ENCODE data around the gene HOTAIR.

Gene HOTAIR

DNA sequence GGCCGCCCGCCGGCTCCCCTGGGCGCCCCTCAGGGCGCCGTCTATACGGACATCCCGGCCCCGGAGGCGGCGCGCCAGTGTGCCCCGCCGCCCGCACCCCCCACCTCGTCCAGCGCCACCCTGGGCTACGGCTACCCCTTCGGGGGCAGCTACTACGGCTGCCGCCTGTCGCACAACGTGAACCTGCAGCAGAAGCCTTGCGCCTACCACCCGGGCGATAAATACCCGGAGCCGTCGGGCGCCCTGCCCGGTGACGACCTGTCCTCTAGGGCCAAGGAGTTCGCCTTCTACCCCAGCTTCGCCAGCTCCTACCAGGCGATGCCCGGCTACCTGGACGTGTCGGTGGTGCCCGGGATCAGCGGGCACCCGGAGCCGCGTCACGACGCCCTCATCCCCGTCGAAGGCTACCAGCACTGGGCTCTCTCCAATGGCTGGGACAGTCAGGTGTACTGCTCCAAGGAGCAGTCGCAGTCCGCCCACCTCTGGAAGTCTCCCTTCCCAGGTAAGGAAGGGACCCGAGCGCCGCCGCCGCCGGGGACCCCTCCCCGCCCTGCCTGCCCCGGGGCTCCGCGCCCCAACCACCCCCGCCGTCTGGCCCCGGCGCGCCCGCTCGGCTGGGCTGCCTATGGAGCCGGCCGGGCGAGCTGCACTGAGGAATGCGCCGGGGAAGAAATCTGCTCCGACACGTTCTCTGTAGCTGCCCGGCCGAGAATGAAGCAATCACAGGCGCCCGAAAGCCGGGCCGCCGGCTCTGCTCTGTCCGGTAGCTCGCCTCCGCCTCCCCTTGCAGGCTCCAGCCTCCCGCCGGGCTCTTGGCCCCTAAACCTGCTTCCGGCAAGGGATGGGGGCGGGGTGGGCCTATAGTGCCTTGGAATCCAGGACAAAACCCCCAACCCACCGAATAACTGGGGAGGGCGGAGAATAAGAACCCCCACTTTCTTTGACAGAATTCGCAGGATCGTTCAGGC lies 35.3 kb downstream of the HOTAIR start:
- no peak for DNase-seq

DNA sequence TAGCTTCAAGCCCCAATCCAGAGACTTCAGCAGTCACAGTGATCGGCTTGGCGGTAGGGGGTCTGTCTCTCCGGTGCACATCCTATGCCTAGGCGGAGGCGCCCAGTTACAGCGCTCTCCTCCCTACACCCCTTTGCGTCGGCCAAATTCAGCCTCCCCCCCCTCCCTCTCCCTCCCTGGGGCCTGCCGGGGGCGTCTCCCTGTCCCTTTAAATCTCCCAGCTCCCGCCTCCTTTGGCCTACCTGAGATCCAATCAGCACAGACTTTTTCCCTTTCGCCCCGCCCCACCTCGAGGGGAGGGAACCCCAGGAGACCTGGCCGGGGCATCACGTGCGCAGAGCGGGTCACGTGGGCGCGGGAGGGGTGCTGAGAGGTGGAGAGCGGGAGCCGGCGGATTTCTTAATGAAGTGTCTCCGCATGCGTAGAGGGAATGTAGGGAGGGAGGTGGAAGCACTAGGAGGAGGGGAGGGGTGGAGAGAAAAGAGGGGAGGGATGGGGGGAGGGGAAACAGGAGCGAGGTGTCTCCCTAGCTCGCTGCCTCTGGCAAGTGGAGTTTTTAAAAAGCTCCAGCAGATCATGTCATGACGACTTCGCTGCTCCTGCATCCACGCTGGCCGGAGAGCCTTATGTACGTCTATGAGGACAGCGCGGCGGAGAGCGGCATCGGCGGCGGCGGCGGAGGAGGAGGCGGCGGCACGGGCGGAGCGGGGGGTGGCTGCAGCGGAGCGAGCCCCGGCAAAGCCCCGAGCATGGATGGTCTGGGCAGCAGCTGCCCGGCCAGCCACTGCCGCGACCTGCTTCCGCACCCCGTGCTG lies 36.2 kb downstream of the HOTAIR start, which contains the start of gene HOXC13:
Gene HOXC13, plus strand, starts transcription at position 506 of the 815 bp plus-strand sequence. Its CDS starts 76 bp downstream, at position 582.
- no peak for DNase-seq

DNA sequence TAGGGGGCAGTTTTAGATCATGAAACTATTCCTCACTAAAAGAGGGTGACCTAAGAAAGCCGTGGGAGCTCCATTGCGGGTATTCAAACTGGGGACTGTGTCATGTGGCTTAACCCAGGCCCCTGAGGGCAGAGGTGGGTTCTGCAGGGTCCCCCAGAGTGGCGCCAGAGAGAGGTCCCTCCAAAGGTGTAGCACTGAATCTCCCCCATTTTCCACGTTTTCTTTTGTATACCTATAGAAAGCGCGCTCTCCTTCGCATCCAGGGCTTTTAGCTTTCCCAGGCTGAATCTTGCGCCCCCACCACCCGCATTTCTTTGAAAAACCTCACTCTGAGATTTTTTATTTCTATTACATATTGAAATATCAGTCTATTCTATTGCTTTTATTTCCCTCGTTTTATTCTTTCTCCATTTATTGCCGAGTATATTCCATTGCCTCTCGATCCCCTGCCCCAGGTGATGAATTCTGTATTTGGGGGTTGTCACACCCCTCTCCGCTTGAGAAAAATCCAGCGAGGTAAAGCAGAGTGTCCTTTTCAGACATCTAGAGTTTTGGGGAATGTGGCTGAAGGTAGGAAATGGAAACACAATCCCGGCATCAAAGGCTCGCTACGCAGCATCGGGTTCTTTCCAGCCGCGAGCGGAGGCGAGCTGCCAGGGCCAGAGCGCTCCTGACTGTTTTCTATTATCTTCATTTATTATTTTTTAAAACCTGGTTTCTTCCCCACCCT lies 37.0 kb downstream of the HOTAIR start:
- no peak for DNase-seq

DNA sequence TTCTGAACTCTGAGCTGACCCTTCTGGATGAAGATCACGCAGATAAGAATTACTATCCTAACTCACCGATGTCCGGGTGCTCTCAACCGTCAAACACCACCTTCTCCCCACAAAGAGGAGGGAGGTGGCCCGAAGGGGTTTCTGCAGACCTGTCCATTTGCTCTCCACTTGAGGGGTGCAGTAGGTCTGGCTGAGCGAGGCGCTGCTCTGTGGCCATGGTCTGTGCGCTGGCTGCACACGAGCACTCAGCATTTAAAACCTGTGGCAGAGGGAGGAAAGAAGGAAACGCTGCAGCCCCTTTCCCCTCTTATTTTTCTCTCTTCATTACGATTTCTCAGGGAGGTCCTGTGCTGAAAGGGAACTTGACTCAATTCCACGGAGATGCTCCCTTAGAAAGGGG lies 37.7 kb downstream of the HOTAIR start:
- DNase-seq = no peak

DNA sequence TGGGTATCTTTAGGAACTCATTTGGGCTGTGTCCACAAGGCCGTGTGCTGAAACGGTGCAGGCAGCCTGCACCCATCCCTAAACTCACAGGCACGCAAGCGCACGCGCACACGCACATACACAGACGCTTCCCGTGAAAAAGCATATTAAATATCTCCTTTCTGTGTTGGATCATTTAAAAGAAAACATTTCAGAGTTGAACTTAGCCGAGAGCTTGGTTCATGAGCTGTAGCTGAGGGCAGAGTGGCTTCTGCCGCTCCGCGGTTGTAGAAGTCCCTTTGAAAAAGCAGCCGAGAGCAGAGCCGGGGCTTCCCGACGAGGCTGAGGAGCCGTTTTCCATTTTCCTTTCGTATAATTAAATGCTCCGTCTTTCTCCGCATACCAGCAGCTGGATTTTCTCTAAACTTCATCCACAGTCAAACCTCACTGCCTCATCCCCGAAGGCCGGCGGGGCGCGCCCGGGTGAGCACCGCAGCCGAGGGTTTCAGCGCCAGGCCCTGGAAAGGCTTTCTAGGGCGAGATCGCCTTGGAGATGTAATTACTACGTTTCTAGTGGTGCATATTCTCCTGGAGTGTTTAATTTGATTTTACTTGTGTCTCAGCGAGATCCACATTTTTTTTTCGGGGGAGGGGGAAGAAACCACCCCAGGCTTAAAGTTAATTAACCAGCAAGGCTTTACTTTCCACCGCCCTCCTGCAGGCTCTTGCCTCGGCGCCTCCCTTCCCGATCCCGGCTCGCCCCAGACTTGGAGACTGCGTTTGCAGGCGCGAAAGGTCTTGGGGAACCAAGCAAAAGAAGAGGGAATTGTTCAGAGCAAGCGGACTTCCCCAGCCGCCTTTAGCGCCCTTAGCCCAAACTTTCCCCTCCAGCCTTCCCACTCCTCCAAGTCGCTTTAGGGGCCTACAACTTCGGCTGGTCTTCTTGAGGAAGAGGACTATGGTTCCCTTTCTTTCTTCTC lies 39.1 kb downstream of the HOTAIR start:
- DNase-seq = no peak

DNA sequence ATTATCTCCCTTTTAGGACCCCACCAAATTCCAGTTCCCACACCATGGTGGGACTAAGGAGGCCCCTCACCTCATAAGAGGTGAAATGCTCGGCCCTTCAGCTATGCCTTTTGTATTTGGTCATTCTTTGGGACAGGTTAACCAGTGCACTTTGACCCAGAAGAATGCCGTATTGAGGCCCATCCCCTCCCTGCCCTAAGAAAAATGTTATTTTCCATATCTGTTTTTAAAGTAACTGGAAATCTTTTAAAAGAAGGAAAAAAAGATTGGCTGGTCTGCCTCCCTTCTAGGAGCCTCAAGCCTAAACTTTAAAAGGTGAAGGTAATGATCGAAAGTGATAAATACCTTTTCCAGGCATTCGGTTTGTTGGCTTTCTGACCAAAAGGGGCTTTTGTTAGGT lies 41.8 kb downstream of the HOTAIR start:
- no peak for DNase-seq

DNA sequence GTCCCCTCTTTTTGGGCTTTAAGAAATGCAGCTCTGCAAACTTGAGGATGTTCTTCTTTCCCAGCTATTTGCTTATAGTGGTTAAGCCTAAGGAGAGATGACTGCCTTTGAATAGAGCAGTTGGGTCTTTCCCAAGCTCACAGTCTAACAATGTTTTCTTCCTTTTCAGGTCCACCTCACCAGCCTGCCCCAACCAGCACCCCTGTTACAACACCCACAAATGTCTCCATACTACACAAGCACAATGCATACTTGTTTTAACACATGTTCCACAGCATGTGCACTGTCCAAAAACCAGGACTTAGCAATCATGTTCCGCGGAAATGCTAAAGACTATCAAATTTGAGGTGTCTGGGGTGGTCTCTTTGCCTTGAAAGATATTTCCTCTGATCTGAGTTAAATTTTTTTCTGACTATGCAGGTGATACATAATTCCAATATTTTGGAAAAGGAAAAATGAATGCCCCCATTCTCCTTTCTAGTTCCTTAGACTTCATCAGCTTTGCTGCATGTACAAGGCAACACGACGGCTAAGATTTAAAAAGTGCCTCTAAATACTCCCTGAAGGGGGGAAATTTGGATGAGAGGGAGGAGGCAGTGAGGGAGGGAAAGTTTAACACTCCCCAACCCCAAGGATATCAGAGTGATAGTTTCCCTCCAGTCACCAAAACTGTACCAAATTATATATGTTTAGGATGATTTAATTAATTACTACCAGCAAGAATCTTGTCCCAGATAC lies 42.7 kb downstream of the HOTAIR start:
- no peak for DNase-seq

DNA sequence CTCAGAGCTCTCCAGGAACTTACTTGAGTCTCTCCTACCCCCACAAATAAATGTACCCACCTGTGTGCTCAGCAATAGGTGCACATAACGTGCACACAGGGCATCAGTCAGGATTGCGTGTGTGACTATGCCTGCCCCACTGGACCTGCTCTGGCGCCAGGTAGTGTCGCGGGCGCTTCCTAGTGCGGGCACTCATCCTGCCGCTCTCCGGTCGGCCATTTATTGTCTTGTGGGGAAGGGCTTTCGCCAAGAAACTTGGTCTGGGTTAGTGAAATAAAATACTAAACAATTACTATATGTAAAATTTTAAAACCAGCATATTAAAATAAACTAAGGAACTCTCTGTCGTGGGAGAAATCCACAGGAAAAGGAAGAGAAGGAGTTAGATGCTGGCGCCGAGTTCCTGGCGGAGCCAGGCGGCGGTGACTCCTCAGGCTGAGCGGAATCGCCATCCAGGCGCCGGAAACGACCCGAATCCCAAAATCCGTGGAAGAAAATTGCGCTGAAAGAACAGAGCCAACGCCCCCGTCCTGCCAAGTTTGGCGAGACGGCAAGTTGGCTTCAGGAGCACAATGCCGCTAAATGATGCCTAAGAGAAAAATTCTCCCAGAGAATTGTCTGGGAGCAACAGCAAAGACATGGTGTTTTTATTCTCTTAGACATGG lies 44.0 kb downstream of the HOTAIR start:
- DNase-seq = no peak

DNA sequence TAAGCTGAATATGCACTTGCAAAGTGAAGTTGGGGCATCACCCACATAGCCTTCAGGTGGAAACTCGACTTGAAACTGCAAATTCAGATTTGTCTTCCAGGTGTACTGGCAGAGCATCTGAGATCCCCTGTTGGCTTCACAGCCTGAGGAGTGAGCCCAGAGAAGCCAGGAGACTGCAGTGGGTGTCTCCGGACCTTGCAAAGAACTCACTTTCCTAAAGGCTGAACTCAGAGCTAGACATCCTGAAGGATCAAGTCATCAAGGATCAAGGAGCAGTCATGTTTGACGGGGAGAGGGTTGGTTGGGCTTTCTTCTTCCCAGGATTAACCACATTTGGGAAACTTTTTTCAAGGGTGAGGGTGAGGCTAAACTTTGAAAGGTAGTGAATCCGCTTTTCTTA lies 45.2 kb downstream of the HOTAIR start:
- DNase-seq = no peak

DNA sequence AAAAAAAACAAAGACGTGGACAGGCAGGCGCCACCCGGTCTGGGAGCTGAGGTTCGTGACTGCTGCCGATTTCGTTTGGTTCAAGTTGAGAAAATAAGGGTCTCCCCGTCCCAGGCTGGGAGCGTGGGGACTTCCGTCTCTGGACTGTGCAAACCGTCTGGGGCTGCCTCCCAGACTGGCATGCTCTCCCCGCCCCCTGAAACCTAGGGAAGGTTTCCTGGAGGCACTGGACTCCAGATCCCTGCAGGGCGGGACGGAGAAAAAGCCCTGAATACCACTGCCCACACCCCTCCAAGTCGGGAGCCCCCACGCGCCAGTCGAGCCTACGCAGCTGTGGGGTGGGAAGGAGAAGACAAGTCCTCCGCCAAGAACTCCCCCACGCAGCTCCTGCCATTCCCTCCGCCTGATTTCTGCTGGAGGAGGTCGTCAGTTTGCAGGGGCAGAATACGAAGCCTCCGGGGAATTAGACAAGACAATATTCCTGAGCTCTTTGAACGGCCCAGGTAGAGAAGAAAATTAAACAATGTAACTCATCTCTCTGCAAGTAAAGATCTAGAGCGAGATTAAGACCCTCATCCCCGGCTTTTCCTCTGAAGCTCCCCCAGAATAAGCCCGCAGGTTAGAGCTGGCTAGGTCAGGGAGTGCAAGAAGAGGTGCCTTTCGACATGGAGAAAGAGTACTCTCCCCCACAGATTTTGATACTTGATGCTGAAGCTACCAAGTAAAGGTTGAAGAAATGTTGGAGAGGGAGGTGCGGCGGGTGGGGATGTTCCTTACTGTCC lies 46.5 kb downstream of the HOTAIR start:
- DNase-seq = no peak

DNA sequence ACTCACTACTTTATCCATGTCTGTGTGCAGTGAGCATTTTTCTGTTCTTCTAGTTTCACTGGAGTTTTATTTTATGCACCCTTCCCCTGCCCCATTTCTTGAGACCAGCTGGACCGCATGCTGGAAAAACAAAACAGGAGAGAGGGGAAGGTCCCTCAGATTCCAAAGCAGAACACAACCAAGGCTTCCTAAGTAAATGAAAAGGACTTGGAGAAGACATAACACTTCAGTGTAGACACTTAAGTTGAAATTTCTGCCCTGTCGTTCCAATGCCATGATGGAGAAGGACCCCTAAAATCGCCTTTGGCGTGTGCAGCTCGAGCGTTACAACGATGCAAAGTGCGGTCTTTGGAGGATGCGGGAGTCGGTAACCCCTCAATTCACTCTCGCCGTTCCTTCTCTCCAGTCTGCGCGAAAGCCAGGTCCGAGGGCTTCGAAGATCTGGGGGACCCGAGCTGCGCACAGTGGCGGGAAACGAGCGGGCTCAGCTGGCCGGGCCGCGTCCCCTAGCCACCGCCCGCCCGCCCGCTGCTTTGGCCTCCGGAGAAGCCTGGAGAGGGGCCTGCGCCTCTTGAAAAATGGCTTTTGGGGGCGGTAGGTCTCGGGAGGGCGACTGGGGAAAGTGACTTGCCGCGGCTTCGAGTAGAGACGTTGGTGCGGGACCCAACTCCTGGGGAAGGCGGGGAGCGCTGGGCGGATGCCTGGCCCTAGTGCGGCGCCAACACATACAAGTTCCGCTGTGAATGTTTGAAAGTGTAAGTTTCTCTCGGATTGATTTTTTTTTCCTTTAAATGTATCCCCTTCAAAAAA lies 47.3 kb downstream of the HOTAIR start:
- DNase-seq = no peak

DNA sequence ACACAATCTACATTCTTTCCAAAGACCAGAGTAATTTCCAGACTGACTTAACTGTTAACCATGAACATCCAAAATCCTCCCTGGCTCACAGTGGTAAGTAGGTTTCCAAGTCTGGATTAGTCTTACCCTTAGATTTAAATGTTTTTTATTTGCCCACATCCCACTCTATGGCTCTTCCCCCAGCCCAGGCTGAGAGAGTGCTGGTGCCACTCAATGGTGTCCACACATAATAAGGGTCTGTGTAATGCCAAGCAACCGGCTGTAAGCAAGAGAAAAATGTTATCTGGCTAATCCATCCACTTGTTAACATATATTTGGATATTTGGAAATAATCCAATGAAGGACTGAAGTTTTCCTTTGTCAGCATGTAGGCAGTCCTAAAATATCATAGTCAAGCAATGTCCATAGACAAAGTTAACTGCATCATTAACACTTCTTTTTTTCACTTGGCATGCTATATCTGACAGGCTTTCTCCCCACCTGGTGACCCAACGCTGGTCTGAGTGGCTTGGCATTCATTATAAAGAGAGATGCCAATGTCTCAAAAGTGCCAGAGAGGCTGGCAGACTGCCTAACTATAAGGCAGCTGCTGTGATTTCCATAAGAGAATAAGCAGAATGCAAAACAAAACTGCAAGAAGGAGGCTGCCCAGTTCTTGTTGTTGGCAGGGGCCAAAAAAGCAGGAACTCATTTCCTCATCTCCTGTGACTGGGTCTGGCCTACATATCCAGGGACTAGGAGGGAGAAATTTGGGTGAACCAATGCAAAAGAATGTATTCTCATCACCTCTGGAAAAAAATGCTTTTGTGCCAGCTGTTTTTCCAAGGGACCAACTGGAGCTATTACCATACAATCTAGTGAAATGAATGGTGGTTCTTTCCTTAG lies 50.0 kb downstream of the HOTAIR start:
- no peak for DNase-seq

DNA sequence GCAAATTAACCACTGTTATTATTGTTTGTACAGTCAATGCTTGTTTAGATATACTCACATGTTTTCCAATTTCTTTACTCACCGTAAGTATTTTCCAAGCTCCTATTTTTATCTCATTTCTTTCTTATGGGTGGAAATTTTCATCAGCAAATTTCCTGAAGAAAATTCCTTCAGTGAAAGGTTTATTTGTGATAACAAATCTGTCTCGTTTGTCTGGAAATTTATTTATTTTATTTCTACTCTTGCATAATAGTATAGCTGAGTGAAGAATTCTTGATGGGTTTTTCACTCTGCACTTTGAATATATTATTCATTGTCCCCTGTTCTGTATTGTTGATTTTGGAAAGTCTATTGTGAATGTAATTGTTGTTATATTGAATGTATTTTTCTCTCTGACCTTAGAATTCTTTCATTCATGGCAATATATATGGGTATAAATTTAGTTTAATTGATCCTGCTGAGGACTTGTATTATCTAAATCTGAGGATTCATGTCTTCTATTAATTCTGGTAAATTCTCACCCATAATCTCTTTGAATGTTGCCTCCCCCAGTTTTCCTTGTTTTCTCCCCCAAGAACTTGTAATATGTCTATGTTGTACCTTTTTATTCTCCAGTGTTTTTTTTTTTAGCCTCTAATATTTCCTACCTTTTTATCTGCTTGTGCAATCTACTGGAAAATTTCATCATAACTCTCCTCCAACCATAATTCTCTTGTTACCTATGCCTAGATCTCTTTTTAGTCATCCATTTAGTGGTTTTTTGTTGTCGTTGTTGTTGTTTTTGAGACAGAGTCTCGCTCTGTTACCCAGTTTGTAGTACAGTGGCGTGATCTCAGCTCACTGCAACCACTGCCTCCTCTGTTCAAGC lies 57.7 kb downstream of the HOTAIR start:
- no peak for DNase-seq

All from activated T-cell treated with anti-CD3 and anti-CD28 coated beads, Interleukin-2, amount 50 U/mL, for 1 hour (primary cell).